Chondrocyte (in vitro differentiated cells): ENCODE data around the gene SLC7A14. TPM values are rescaled to one million over a fixed set of nuclear protein-coding genes. Genes with fewer than 3 reads are reported as not detected.

Experiments used
- DNase-seq: peaks from one replicate; pipeline ENCODE4 v3.0.0; 2021; ENCODE audit warnings: mixed read lengths, low spot score
- H3K27ac Mint-ChIP-seq: one replicate; pipeline ENCODE4 v1.8.0; 2021; ENCODE audit warnings: mild to moderate bottlenecking, moderate library complexity, mixed read lengths; ENCODE audit not compliant: unreplicated experiment
- H3K27me3 Mint-ChIP-seq: 2 replicates; pipeline ENCODE4 v1.8.0; 2021; ENCODE audit warnings: low read depth, mixed read lengths
- H3K36me3 Mint-ChIP-seq: 2 replicates; pipeline ENCODE4 v1.8.0; 2021; ENCODE audit warnings: low read depth, mixed read lengths
- H3K4me1 Mint-ChIP-seq: 2 replicates; pipeline ENCODE4 v1.8.0; 2021; ENCODE audit warnings: low read depth, mild to moderate bottlenecking, mixed read lengths
- H3K4me3 Mint-ChIP-seq: one replicate; pipeline ENCODE4 v1.8.0; 2021; ENCODE audit warnings: mild to moderate bottlenecking, moderate library complexity, mixed read lengths; ENCODE audit not compliant: unreplicated experiment
- H3K9me3 Mint-ChIP-seq: 2 replicates; pipeline ENCODE4 v1.8.0; 2021; ENCODE audit warnings: low read depth, mixed read lengths
- total RNA-seq: library from RNA; stranded (reverse); gene quantifications from 3 replicates; pipeline ENCODE4 v1.2.1, GENCODE V29; 2021
- TF ChIP-seq, protein P1 (sequence below): fragments of 200-600 bp; sonication (generic); IDR thresholded peaks from 2 replicates; pipeline ENCODE4 v1.5.0; 2021; ENCODE audit warnings: antibody characterized with exemption, mild to moderate bottlenecking, moderate library complexity

SLC7A14 gene
- total RNA-seq, 1 donor from 2014 or later: 0.02 TPM

DNA sequence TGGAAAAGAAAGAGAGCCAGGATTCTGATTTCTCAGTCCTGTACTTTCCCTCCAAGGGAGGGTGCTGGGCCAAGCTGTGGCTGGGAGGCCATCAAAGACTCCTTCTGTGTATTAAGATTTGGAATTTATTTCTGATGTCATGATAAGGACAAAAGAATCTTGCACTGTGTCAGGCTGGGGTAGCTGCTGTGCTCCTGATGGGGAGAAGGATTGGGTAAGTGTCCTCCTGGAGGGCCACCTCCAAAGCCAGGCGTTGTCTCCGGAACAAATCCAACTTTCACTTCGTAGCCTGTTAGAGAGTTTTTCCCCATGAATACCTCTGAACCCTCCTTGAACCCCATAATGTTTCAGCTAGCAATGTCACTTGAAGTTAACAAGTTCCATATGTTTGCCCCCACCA lies 137.3 kb downstream of the SLC7A14 start:
- no peak overlapping the region for H3K4me3 Mint-ChIP-seq
- no peak for DNase-seq
- H3K36me3 Mint-ChIP-seq: no peaks in the 10 kb centered on the region
- H3K27ac Mint-ChIP-seq: no peak overlapping the region
- TF ChIP-seq, protein P1, sequence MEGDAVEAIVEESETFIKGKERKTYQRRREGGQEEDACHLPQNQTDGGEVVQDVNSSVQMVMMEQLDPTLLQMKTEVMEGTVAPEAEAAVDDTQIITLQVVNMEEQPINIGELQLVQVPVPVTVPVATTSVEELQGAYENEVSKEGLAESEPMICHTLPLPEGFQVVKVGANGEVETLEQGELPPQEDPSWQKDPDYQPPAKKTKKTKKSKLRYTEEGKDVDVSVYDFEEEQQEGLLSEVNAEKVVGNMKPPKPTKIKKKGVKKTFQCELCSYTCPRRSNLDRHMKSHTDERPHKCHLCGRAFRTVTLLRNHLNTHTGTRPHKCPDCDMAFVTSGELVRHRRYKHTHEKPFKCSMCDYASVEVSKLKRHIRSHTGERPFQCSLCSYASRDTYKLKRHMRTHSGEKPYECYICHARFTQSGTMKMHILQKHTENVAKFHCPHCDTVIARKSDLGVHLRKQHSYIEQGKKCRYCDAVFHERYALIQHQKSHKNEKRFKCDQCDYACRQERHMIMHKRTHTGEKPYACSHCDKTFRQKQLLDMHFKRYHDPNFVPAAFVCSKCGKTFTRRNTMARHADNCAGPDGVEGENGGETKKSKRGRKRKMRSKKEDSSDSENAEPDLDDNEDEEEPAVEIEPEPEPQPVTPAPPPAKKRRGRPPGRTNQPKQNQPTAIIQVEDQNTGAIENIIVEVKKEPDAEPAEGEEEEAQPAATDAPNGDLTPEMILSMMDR: no peak
- no peaks in the 10 kb centered on the region for H3K9me3 Mint-ChIP-seq
- no peaks in the 10 kb centered on the region for H3K27me3 Mint-ChIP-seq
- no peaks in the 10 kb centered on the region for H3K4me1 Mint-ChIP-seq

DNA sequence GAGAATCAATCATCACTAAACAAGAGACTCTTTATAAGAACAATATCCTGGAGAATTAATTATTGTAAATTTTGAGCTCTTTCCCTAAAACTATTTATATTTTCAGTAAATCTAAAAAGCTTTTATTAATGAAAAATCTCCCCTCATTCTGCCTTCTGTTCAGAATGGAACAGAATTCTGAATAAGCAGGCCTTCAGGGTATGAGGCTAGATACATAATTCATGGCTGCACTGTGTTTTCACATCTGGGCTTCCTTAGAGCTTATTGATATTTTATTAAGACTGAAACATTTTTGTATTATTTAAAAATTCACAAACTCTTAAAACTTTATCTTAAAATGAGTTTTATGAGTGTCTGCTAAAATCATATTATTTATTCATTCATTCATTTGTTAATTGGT lies 142.4 kb downstream of the SLC7A14 start:
- TF ChIP-seq, protein P1: no peak

DNA sequence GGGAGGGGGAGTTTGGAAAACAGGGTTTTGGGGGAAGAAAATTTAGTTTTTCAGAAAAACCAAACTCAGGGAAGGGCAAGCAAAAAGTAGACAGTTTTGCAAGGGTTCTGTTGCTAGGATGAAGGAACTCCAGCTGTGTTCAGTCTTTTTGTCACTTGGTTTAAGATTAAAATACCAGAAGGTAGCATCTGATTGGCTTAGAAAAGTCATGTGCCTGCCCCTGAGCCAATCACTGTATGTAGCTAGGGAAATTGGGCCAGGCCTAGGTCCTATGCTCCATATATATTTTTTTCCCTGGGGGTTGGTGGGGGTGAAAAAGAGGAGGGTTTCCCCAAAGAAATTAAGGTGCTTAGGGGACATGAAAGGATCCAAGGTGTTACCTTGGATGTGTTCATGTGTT lies 142.9 kb downstream of the SLC7A14 start:
- H3K4me1 Mint-ChIP-seq: no peaks in the 10 kb centered on the region
- no peak overlapping the region for H3K4me3 Mint-ChIP-seq
- TF ChIP-seq, protein P1: no peak
- no peaks in the 10 kb centered on the region for H3K27me3 Mint-ChIP-seq
- no peak for DNase-seq
- H3K27ac Mint-ChIP-seq: no peak overlapping the region
- no peaks in the 10 kb centered on the region for H3K9me3 Mint-ChIP-seq
- H3K36me3 Mint-ChIP-seq: no peaks in the 10 kb centered on the region

More for the DNA sequence above, 142.4 kb downstream of the SLC7A14 start:
- H3K4me1 Mint-ChIP-seq: no peaks in the 10 kb centered on the region
- H3K9me3 Mint-ChIP-seq: no peaks in the 10 kb centered on the region
- H3K27me3 Mint-ChIP-seq: no peaks in the 10 kb centered on the region
- DNase-seq: no peak
- no peaks in the 10 kb centered on the region for H3K36me3 Mint-ChIP-seq
- H3K4me3 Mint-ChIP-seq: no peak overlapping the region
- no peak overlapping the region for H3K27ac Mint-ChIP-seq

DNA sequence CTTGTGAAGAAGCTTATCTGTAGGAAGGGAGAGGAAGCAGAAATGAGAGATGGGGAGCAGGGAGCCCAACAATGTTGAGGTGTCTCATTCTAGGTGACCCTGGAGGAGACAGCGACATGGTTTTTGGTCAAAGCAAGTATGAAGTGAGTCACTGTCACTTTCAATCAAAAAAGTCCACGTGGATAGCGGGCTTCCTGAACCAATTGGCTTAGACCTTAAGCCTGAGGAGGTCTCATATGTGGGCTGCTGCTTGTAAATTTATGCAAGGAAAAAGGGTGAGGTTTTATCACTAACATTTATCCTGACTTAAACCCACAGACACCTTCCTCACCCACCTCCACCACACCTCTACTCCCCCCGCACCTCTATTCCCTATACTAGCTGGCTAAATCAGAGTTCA lies 144.5 kb downstream of the SLC7A14 start:
- no peak for DNase-seq
- TF ChIP-seq, protein P1: no peak
- peaks cover 7% of the 10 kb centered on the region for H3K36me3 Mint-ChIP-seq
- H3K27ac Mint-ChIP-seq: no peak overlapping the region
- no peaks in the 10 kb centered on the region for H3K9me3 Mint-ChIP-seq
- no peaks in the 10 kb centered on the region for H3K4me1 Mint-ChIP-seq
- H3K27me3 Mint-ChIP-seq: no peaks in the 10 kb centered on the region
- no peak overlapping the region for H3K4me3 Mint-ChIP-seq

DNA sequence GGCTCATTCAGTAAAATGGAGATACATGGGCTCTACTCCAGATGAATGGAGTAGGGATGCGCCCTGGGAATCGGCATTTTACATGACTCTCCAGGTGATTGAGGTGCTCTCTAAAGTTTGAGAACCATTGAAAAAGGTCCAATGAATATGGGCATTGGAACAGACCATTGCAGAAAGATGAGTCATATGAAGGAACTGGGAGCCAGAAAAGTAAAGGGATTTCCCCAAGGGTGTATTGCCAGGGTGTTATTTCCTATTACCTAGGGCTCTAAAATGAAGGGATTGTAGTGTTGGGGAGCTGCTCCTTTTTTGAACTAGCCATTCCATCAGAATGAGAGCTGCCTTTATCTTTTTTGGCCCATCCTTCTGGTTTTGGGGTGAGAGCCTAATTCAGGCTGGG lies 145.5 kb downstream of the SLC7A14 start:
- H3K4me1 Mint-ChIP-seq: no peaks in the 10 kb centered on the region

More for the DNA sequence above, 145.5 kb downstream of the SLC7A14 start:
- no peaks in the 10 kb centered on the region for H3K27me3 Mint-ChIP-seq
- no peaks in the 10 kb centered on the region for H3K9me3 Mint-ChIP-seq
- TF ChIP-seq, protein P1: no peak
- no peak overlapping the region for H3K27ac Mint-ChIP-seq
- no peak for DNase-seq
- no peak overlapping the region for H3K4me3 Mint-ChIP-seq
- peaks cover 7% of the 10 kb centered on the region for H3K36me3 Mint-ChIP-seq
